Measurements from ENCODE around the gene ADAMTSL1.

ADAMTSL1 gene

DNA sequence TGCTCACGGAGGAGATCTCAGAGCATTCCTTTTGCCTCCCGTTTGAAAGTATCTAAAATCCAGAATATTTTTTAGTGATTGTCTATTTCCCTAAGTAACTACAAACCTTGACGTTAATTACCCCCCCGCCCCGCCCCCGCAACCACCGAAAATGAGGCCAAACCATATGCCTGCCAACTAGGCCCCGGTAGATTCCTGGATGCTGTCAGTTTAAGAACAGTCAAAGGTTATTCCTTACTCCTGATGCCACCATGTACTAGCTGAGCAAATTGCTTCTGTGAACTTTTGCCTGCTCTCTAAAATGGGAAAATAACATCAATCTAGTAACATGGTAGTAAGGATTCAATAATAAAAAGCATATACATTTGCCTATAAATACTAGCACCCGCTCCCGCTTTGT is 314.3 kb downstream of the ADAMTSL1 start:
- no peak for DNase-seq

DNA sequence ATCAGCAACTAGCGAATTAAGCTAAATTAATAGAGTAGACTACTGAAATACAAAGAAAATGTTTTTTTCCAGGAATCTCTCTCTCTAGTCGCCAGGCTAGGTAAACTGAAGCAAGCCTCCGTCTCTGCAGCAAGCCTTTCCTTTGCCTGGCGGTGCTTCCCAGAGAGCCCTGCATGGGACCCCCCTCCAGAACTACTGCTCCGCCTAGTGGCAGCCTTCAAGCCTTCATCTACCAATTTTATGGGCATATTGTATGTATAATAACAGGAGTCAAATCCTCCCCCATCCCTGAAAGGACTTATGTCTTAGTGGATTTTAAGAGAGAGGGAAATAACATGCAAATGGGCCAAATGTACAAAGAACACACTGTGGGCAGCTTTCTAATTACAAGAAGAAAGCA is 317.1 kb downstream of the ADAMTSL1 start:
- DNase-seq: no peak

DNA sequence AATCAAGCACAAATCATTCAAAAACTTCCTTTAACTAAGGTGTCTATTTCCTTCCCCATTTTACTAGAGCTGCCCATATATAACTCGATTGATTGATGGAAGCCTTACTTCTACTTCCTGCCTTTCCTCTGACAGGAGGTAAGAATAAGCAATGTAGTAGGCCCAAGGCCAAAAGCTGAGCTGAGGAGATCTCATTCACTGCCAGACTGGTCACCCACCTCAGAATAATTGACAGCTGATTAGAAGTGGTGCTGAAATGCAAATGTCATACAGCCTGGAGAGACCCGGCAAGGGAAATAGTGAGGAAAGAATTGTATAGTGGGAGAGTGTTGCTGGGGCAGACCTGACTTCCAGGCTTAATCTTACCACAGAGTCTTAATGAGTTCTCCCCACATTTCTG is 319.2 kb downstream of the ADAMTSL1 start:
- DNase-seq: no peak

DNA sequence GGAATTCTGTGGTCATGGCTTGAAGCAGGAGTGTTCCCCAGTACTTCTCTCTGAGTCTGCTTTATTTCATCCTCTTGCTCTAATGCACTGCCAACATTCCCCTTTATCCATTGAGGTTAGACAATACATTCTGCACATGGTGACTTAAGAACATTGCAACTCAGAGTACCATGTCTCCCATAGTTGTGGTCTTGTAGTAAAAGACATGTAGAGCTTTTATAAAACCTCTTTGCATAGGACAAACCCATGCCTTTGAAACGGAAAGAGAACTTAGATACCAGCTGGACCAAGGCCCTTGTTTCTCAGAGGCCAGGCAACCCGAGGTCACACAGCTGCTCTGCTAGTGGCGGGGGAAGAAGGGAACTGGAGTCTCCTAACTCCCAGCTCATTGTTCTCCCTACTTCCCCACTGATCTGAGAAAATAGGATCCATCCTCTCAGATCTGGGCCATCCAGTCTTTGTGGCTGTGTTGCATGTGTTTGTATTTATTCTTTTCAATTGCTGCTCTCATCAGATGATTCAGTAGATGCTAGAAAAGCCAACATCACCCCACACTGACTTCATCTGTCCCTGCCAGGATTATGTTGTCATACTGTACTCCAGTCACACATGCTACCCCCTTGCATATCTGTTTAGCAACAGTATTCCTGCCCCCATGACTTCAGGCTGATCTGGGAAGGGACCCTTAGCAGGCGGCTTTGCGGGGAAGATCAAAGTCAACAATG is 322.2 kb downstream of the ADAMTSL1 start:
- DNase-seq: no peak

DNA sequence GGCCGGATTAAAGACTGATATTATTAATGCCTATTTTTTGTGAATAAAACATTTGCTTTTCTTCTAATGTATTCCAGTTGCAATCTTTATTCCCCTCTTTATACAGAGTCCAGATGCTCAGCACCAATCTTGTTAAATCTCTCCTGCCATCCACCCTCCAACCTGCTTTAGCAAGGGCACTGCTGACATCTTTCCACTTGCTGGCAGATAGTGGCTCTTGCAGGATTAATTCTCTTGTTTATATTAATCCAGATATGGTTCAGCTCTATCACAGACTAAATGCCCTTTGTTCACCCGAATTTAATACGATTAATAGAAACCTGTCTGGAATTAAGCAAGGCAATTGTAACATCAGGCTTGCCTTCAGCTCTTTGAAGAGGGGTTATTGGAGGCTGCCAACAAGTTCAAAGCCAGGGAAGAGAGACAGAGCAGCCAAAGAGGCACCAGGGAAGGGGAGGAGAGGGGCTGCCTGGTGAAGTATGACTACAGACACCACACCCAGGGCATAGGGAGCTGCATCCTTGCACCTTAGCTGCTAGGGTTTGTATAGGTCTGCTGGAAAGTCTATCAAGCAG is 322.8 kb downstream of the ADAMTSL1 start:
- DNase-seq: no peak

DNA sequence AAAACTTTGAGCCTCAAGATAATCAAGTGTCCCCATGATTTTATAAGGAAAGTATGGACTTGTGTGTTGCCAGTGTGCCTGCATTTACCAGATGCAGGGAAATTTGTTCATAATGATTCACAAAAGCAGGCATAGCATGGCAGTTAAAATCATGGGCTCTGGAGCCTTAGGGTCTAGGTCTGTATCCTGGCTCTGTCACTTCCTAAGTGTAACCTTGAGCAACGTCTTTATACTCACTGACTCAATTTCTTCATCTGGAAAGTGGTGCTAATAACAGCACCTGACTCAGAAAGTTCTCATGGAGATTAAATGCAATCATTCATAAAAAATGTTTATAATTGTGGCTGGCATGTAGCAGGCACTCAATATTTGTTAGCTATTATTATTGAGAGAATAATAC is 324.2 kb downstream of the ADAMTSL1 start:
- DNase-seq: no peak

DNA sequence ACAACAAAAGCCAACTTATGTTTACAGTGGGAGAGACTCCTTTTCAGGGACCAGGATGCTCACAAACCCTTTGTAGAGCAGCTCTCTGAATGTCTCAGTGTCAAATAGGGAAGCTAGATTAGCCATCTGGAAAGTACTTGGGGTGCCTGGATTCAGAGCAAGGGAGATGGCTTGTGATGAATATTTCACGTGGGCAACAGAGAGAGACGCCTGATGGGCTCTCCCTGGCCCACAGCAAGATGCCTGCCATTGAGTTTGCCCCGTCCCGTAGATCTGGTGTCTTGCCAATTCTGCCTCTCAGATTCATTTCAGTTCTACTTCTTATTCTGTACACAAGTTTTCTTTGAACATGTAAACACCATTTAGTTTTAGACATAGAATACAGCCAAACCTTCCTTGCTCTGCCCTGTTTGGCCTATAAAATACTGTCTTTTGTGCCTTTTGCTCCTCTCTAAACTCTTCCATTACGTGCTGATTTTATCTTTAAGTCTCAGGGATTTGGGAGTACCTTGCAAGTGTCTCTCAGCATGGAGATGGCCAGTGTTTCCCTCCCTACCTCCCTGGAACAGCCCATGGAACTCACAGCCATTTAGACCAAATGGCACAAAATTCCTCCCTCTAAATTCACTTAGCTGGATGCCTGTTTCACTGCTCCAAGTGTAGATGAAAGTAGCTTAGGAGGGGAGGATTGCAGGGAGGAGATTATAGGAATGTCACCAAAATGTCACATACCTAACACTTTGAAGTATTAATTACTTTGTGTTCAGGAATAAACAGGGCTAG is 324.7 kb downstream of the ADAMTSL1 start:
- no peak for DNase-seq

DNA sequence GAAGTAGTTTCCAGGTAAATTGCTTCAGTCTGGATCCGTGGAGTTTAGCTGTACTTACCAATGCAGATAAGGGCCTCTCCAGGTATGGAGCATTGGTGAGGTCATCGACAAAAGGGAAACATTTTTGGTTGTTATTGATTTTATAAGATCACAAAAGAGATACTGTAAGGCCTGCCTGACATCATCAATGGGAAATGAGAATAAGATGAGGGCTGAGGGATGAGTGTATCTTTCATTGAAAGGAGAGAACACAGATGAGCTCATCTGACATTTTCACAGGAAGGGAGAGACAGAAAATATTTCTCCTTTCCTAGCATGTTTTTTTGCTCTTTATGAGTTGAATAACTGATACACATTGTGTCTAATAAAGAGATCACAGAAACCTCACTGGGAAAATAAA is 325.5 kb downstream of the ADAMTSL1 start:
- no peak for DNase-seq

DNA sequence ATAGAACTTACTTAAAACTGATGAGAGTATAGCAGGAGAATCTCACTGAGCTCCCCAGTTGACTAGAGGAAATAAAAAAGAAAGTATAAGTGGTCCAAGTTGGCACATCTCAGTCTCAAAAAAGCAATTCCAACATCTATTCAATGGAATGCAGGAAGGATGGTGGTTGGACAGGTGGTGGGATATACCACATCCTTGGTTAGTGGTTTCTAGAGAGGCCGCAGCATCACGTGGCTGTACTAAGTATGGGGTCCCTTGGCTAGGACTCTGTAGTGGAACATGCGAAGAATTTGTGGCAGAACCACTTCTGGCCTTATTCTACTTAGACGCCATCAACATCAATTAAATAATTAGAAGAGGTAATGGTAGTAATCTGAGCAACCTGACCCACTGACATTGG is 326.6 kb downstream of the ADAMTSL1 start:
- no peak for DNase-seq

DNA sequence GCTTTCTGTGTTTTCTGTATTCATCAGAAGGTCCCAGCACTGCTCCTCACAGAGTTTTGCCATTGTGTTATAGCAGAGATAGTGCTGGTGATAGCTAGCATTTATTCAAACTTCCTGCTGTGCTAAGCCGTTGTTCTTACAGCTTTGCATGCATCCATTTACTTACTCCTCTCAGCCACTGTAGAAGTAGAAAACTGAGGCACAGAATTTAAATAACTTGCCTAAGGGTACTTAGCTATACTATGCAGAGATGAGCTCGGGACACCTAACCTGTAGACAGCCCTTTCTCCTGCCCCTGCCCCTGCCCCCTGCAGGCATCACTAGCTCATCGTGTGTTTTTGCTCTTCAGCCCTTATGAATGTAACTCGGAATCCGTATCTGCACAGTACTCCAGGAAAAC is 331.4 kb downstream of the ADAMTSL1 start:
- no peak for DNase-seq

DNA sequence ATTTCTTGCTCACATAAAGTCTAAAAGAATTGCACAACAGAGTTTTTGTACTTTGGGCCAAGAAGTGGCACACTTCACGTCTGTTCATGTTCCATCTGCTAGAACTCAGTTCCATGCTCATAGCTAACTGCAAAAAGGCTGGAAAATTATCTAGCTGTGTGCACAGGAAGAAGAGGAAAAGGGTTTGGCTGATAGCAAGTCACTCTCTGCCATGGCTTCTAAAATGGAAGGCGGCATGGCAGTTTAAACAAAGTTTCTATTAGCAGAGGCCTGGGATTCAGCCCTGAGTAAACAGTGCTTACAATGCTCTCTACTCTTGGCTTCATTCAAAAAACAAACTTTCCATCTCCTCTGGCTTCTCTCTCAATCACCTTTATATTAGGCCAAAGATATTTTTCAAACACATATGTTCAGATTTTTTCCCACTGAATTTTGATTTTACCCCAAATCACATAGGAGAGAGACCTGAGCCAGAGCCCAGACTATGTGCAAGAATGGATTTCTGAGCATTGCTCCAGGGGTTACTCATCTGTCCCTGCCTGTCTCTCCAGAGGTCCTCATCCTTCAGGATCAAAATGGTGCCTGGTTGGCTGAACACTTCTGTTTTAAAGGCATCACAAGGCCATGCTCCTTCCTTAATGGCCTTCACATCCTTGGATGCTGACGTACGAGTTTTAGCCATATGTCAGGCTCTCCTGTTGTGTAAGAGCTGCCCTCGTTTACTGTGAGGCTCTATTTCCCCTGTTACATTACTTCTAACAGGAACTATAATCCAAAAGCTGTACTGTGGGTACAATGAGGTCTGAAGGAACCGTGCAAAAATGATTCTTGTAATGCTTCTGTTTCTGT is 332.5 kb downstream of the ADAMTSL1 start:
- DNase-seq: no peak

DNA sequence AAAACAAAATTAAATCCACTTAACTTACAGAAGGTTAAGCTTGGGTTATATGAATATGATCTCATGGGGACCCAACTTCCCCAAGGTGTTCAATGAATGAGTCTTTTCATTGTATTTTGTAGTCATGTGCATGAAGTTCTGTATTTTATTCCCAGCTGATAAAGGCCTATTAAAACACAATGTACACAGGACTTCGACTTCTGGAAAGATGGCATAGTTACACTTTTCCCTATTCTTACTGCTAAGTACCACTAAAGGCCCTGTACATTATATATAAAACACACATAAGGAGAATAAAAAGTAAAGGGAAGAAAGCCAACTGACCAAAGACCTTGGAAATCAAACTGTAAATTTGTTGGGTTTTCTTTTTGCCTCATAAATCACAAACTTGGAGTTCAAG is 336.6 kb downstream of the ADAMTSL1 start:
- DNase-seq: no peak

DNA sequence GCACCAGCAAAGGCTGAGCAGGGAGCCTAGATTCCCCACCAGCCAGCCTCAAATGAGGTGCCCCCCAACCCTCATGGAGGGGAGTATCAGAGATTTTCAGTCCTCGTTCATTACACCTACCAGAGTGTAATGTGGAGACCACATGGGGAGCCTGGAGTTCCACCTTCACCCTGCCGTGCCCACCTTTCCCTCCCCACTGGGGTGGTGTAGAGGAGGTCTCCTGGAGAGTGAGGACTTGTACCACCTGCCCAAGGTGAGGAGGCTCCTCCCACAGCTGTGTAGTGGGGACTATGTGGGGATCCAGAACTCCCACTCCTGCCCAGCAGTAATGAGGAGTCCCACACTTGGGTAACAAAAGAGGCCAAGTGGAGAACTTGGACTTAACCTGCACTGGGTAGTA is 337.2 kb downstream of the ADAMTSL1 start:
- no peak for DNase-seq

DNA sequence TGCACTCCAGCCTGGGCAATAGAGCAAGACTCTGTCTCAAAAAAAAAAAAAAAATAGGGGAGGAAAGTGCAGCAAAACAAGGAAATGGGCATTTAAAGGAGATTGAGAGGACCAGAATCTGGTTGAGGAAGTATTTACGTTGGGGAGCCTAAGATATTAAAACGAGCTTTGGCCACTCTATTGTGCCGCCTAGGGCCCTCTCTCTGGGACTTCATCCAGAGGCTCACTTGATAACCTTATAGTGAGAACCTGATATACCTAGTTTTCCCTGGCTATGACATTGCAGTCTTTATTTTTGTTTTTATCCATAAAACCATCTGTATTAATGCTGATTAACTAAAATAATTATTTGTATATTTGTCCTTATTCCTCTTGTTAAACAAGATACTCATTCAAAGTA is 345.5 kb downstream of the ADAMTSL1 start:
- no peak for DNase-seq

DNA sequence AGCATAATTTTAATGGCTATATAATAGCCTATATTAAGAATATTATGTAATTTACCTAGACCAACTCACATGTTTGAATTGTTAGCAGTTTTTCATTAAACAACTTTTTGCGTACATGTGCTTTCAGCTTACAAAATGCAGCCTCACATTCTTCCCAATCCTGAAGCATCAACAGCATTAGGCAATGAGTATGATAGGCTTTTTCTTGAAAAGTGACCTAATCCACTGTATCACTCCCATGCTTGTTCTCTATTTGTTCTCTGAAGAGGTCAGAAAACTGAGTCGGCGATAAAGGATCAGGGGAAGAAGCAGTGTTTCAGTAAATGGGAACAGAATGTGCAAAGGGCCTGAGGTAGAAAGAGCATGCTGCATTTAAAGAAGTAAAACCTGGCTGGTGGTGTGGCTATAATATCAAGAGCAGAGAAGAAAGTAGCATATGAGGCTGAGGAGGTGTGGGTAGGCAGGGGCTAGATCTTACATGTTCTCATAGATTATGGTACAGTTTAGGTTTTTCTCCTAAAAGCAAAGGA is 346.7 kb downstream of the ADAMTSL1 start:
- no peak for DNase-seq

DNA sequence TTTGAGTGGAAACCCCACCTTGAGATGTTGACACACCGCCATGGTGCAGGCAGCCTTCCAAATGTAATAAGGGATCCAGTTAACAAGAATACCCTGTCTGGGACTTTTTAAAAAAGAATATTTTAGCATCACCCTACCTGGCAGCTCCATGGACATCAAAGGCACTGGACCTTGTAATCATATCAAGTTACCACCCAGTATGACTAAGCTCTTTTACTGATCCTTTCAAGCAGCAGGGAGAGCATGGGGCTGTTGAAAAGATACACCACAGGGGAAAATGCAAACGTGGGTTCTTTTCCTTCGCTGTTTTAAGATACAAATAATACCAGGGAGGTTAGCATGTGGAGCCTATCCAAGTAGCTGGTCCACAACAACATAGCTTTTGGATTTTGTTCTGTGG is 347.8 kb downstream of the ADAMTSL1 start:
- no peak for DNase-seq

DNA sequence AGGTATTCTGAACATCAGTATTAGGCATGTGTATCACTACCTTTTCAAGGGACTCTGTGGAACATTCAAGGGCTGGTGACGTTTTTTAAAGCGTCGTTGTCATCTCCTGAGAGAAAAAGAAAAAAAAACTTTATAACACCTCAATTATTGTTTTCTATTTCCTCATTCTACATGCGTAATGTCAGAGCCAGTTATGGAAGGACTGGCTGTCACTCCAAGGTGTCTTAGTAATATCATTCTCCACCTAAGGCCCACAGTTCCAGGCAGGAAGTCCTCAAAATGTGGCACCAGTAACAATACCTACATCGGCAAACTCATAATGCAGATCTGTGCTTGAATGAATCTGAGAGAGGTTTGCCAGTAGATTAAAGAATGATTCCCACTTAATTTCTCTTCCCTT is 348.9 kb downstream of the ADAMTSL1 start:
- no peak for DNase-seq

DNA sequence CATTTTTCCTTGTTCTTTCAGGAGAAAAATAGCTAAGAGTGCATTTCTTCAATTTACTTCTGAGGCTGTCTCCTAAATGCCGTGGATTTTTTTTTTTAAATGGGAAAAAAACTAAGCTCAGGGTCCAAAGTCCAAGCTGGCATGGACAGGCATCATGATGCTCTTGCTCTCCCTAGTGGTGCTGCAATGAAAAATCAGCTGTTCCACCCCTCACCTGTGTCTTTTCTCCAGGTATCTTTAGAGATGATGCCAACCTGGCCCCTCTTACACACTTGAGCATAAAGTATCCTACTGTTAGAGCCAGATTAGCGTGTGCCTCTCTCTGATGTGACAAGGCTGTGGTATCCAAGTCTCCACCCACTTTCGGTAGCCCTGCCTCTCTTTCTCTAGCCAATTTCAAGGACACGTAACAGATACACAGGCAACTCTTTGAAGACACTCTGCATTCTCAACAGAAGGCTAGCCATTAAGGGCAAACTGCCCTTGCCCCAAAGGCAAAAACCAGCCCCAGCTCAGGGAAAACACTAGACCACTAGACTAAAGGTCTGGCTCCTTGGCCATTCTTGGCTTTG is 350.2 kb downstream of the ADAMTSL1 start:
- no peak for DNase-seq

DNA sequence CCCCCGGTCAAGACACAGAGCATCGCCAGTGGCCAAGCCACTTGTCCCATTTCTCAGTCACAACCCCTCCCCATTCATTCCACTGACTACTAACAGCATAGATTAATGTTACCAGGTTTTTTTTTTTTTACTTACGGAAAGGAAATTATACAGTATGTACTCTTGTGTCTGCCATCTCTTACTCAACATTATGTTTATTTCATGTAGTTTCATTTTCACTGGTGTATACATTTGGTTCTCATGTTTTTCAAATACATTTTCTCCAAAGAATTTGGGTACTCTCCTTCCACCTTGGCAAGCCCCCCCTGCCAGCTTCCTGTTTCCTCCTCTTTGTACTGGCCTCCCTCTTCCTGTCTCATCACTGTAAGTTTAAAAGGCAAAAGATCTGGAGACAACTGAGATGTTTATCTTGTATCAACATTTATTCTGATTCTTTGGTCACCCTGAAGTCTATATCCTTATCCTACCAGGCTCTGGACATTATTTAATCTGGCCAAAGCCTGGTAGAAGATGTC is 351.8 kb downstream of the ADAMTSL1 start:
- DNase-seq: no peak

DNA sequence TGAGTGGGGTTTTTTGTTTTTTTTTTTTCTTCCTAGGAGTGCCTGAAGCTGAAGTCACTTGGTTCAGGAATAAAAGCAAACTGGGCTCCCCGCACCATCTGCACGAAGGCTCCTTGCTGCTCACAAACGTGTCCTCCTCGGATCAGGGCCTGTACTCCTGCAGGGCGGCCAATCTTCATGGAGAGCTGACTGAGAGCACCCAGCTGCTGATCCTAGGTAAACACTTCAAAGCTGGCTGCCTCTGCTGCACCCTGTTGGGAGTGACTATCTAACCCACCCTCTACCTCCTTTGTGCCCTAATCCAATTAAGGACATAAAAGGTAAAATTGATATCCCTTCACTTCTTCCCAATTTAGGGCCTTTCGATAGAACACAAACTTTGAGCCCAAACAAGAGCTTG is 352.3 kb downstream of the ADAMTSL1 start:
- no peak for DNase-seq

DNA sequence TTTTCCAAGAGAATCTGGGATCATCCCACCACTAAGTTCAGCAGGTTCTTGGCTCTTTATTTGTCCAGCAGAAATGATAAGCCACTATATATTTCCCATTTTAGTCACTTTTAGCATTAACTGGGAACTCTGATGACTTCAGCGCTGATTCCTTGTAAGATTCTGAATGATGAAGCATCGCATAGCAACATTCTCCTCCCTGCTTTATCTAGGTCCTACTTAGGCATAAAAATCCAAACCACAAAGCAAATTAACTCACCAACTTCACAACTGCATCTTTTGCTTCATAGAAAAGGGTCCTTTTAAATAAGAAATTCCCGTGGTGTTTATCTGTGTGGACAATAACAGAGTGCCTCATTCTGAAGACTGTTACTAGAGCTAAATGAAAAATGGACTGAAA is 355.1 kb downstream of the ADAMTSL1 start:
- DNase-seq: no peak

DNA sequence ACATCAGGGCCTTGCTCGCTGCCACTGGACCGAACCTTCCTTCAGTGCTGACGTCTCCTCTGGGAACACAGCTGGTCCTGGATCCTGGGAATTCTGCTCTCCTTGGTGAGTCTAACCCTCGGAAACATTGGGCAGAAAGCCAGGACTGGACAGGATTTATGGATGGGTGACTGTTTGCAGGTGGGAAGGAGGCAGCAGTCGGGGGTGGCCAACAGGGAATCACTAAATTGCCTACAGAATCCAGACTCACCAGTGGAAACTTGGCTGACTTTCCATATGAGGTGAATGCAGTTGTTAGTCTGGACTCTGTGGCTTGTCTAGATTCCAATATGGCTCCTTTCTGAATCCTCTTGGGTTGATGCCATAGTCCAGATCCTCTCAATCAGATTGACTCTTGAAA is 355.9 kb downstream of the ADAMTSL1 start:
- no peak for DNase-seq

Measured in CD4-positive, alpha-beta T cell treated with Interleukin-21 for 1 hour (primary cell).